Measurements from ENCODE around the gene SNAI1. TPM values are rescaled to one million over a fixed set of nuclear protein-coding genes. Genes with fewer than 3 reads are reported as not detected.

The SNAI1 gene
- 1 to 10 TPM in 2 of 5 donors, under 1 TPM in 1, not detected in 2; 0.37 to 7.1 (median 3.2) TPM for total RNA-seq
- 1 to 10 TPM in 2 of 3 donors, under 1 TPM in 1; 0.61 to 3.5 (median 2.2) TPM for polyA plus RNA-seq
- long read RNA-seq, donor 1 = 0 reads
- long read RNA-seq, donor 2 = 0 reads
- long read RNA-seq, donor 3 = 0 reads
- long read RNA-seq, donor 4 = 0 reads
- long read RNA-seq, donor 5 = 0 reads
- long read RNA-seq, donor 6 = 0 reads
- long read RNA-seq, donor 7 = 0 reads
- long read RNA-seq, donor 8 = 0 reads
- long read RNA-seq, donor 9 = 0 reads
- long read RNA-seq, donor 10 = 0 reads

- intact Hi-C loops (cut with DNase I; ENCODE audit: low total_unique reads) = loop anchor here (5.0 to 10.0 kb wide), 2 partner anchors 85 to 192 kb away; no protein-coding TSS in a partner anchor
- 1 to 4% (median 2%) methylated on average over 36 to 90 of the region's 90 CpGs for WGBS, 5 donors
- peak within 1 kb of the TSS; percentile 45 to 59 (median 50) for H3K4me3 ChIP-seq
Observed at GRCh38 chr20:49982346-49983122, at the start of gene SNAI1. TSS of gene SNAI1 (plus strand) at chr20:49982980. CDS start at chr20:49983060, 80 bp downstream.

GRCh38 chr20:49935746-49936152, 47.0 kb upstream of the SNAI1 start:
- intact Hi-C loops (cut with DNase I; ENCODE audit: low total_unique reads) = no loop called here
- 21 to 40% (median 30%) methylated on average over 21 of the region's 21 CpGs for WGBS, 5 donors
- TF ChIP-seq EP300 (IDR thresholded peaks at IDR 0.05) = no peak
- no peak for TF ChIP-seq POLR2A (IDR thresholded peaks at IDR 0.05)
- TF ChIP-seq CTCF (IDR thresholded peaks at IDR 0.05) = no peak
- TF ChIP-seq POLR2AphosphoS5 (IDR thresholded peaks at IDR 0.05) = no peak
- H3K36me3 ChIP-seq = peaks cover under 1 to 10% (median 5%) of the 10 kb centered on the region in 4 donors
- H3K4me3 ChIP-seq = peak overlapping the region; percentile 85 to 100 (median 95)
- peak in 1 of 2 donors; percentile 43 for DNase-seq
- H3K9me3 ChIP-seq = no peaks in the 10 kb centered on the region
- peaks cover 28 to 54% (median 39%) of the 10 kb centered on the region in 4 donors for H3K4me1 ChIP-seq
- no peaks in the 10 kb centered on the region for H3K27me3 ChIP-seq
- peak overlapping the region; percentile 1 to 97 (median 94) for H3K27ac ChIP-seq

More at GRCh38 chr20:49982346-49983122, at the start of gene SNAI1:
- H3K27ac ChIP-seq = peak within 1 kb of the TSS; percentile 66 to 83 (median 75)
- peaks cover 31 to 66% (median 53%) of the 10 kb centered on the region in 4 donors for H3K4me1 ChIP-seq
- no peaks in the 10 kb centered on the region for H3K9me3 ChIP-seq
- peaks cover 0 to 12% (median 0%) of the 10 kb centered on the region in 3 donors for H3K27me3 ChIP-seq
- TF ChIP-seq POLR2AphosphoS5 (IDR thresholded peaks at IDR 0.05) = peak; percentile 75 to 99 (median 97)
- no peak for TF ChIP-seq EP300 (IDR thresholded peaks at IDR 0.05)
- TF ChIP-seq CTCF (IDR thresholded peaks at IDR 0.05) = peak in 5 of 7 experiments; percentile 25 to 63 (median 39)
- TF ChIP-seq POLR2A (IDR thresholded peaks at IDR 0.05) = peak in 2 of 4 donors; percentile 31 to 38
- no peaks in the 10 kb centered on the region for H3K36me3 ChIP-seq
- DNase-seq = peak; percentile 86 to 95

- Histone ChIP-seq H3K4me1 (peaks cover 28 to 60% (median 44%) of the 10 kb centered on the region in 4 donors), H3K27me3 (no peaks in the 10 kb centered on the region), H3K36me3 (peaks cover 5 to 16% (median 12%) of the 10 kb centered on the region in 4 donors), H3K9me3 (no peaks in the 10 kb centered on the region), H3K27ac (peak within 1 kb of the TSS; percentile 89 to 97 (median 94)), H3K4me3 (peak within 1 kb of the TSS; percentile 85 to 100 (median 95))
- intact Hi-C loops (cut with DNase I; ENCODE audit: low total_unique reads) = no loop called here
- TF ChIP-seq POLR2AphosphoS5 (IDR thresholded peaks at IDR 0.05) = peak; percentile 94 to 99 (median 99)
- no peak for TF ChIP-seq EP300 (IDR thresholded peaks at IDR 0.05)
- peak in 2 of 4 donors; percentile 26 to 77 for TF ChIP-seq POLR2A (IDR thresholded peaks at IDR 0.05)
- TF ChIP-seq CTCF (IDR thresholded peaks at IDR 0.05) = no peak
- 0% methylated on average over 45 to 79 of the region's 79 CpGs for WGBS, 5 donors
- peak; percentile 95 to 97 for DNase-seq
Observed at GRCh38 chr20:49936153-49937026, 46.4 kb upstream of the SNAI1 start, which contains the start of gene RNF114. TSS of gene RNF114 (plus strand) at chr20:49936397. CDS start at chr20:49936413, 16 bp downstream.

Data from stomach (tissue), 19 donors.